Stimulated activated CD8-positive, alpha-beta memory T cell treated with anti-CD3 and anti-CD28 coated beads, Interleukin-4, amount 100 ng/mL, for 4 hours (primary cell): ENCODE results near the gene FGF14.
"Not testable (repeated sequence)": the region's sequence is repeated elsewhere in the genome, so short reads cannot be mapped to it uniquely, and the experiment has no call there.

Source experiments
- DNase-seq, 2 donors: peaks; one replicate each; pipeline ENCODE4 v3.0.0-alpha.2; 2020; ENCODE audit warnings: low read depth in 2 of 2, low spot score in 1 of 2

The FGF14 gene

DNA sequence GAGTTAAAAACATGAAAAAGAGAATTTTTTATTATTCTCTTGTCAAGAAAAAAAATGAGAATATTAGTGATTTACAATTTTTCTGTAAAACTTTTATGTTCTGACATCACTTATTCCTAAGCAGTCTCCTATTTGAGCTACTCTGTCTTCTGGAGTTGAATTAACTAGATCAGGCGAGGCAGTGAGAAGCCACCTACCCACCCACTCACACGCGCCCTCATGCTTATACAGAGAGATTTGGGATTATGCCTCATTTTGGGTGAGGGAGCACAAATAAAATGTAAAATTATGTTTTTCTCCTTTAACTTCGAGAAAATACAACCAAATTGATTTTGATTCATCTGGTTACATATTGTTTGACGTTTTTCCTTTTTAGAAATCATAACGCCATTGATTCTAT, 524.9 kb downstream of the FGF14 start:
- no peak for DNase-seq

GRCh38 chr13:101875717-101876393, 526.0 kb downstream of the FGF14 start:
- no peak for DNase-seq

- DNase-seq: no peak
Observed at GRCh38 chr13:101875091-101875490, 526.8 kb downstream of the FGF14 start.

- DNase-seq: no peak
Observed at GRCh38 chr13:101869553-101869952, 532.3 kb downstream of the FGF14 start.

- no peak for DNase-seq
Observed at GRCh38 chr13:101868585-101869469, 533.0 kb downstream of the FGF14 start.

DNA sequence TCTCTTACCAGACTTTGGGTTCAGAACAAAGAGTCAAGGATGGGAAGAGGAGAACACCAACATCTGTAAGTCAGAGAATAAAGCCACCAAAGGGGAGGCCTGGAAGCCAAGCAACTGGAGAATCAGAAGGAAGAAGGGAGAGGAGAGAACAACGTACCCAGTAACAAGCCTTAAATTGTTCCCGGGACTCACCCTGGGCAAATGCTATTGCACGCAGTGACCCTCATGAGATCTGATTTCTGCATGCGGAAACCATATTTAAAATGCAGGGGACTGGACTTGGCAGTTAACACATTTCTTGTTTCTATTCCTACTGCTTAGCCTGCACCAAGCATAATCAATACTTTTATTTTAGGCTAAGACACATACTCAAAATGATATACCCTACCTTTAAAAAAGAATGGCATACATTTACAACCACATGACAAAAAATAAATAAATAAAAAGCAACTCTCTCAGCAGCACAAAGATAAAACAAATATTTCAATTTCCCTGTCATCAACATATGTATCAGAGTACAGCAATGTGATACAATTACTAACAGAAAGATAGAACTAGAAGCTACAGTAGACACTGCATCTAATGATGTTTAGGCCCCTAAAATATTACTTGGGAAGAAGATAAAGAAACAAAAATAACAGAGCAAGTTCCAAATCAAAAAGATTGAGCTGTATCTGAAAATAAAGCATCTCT, 534.8 kb downstream of the FGF14 start:
- DNase-seq: no peak

DNA sequence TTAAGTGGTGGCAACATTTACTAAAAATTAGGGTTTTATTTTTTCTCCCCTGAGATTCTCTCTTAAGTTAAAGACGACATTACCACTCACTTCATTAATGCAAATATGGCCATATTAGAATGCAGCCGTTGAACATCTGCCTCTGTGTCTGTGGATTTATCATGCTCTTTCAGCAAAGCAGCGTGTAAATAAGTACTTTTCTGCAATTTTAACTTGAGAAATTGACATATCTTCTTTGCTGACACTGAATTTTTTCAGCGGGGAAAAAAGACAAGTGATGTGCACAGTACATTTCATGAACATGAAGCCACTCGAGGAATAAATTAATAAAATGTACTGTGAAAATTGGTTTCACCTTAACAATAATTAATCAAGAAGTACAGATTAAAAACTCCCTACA, 543.0 kb downstream of the FGF14 start:
- no peak for DNase-seq

GRCh38 chr13:101846701-101847100, 555.1 kb downstream of the FGF14 start:
- no peak for DNase-seq

DNA sequence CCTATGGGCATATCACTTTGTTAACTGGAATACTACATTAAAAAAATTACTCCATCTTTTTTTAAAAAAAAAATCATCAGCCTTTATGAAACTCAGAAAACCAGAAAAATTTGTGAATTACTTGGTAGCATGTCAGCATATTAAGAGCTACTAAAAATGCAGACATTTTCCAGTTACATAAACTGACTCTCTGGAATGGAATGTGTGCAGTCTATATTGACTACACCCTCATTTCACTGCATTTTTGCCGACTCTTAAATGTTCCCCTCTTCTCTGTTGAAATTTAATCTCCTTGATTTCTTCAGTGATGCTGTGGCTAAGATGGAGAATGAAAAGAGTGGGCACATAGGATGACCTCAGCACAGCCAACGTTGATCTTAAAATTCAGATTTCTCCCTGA, 555.6 kb downstream of the FGF14 start:
- DNase-seq: no peak

GRCh38 chr13:101845245-101846020, 556.4 kb downstream of the FGF14 start:
- DNase-seq: no peak

DNA sequence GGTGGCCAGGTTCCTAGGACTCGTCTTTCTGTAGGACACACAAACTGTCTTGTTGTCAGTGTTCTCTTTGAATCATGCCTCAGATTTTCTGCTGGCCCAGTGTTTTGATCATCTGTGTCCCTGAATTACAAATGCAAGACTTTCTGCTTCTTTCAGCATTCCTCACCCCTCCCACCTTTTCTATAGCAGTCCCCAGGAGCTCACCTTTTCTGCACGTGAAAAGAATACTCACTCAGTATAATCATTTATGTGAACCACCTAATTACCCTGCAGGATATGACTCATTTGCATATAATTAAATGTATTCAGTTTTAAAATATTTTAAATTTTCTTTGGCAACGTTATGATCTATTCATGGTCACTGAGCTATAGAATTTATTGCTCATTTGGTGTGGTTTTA, 560.1 kb downstream of the FGF14 start:
- no peak for DNase-seq

- no peak for DNase-seq
Observed at GRCh38 chr13:101838323-101838722, 563.5 kb downstream of the FGF14 start.

GRCh38 chr13:101837778-101838177, 564.1 kb downstream of the FGF14 start:
- not testable (repeated sequence) for DNase-seq

DNA sequence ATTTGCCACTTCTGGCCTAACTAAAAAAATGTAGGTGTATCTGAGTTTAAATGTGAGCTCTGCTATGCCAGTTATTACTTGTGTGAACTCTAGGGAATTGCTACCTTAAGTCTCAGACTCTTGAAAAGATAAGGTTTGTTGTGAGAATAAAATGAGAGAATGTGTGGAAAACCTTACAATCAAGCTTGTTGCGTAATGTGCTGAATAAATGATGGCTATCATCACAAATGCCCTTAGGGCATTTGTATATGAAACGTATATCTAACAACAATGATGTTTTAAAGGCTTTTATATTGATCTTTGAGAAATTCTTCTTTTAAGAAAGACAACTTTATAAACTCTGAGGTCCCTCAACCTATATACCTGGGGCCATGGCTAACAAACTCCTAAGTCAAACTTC, 564.6 kb downstream of the FGF14 start:
- no peak for DNase-seq

DNA sequence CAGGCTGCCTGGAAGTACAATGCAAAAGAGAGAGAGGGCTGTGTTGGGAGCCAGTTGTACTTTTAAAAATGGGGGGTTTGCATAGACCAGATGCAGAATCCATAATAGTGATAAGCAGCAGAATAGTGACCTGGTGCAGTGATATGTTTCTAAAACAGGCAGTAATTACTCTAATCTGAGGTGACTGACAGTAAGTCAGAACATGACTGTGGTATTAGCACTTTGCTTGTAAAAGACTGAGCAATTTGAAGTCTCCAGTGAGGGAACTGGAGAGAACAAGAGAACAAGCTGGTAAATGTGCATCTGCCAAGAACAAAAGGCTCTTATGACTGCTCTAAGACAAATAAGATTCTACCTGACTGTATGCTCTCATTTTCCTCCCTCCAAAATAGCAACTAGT, 565.9 kb downstream of the FGF14 start:
- DNase-seq: no peak

DNA sequence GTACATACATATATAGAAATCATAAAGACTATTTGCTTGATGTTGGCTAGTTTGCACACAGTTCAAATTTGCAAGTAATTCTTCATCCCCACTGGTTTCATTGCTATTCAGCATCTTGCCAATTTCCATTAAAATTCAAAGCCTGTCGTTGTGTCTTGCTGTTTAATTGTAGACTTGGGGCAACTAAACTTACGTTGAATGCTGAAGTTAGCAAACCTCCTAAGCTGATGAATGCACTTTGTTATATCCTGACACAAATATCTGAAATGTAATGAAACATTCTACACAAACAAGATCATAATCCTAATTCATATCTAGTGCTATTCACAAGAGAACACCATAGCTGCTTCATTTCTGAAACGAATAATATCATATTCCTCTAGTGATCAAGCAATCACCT, 568.2 kb downstream of the FGF14 start:
- no peak for DNase-seq

DNA sequence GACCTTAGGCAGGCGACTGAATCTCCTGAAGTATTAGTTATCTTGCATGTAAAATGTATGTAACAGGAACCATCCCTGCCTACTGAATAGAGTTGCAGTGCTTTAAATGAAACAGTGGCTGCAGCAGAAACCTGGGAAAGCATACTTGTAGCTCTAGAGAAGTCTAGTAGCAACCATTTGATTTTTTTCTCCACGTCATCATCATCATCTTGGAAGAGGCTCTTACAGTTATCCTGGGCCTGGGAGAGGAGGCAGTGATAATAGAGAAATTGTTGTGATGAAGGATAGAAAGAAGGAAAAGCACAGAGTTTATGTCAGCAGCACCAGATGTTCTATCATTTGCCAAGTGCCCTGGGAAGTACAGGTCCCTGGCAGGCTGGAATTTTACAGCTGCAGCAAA, 571.8 kb downstream of the FGF14 start:
- DNase-seq: no peak

- DNase-seq: no peak
Observed at GRCh38 chr13:101829484-101829883, 572.4 kb downstream of the FGF14 start.

DNA sequence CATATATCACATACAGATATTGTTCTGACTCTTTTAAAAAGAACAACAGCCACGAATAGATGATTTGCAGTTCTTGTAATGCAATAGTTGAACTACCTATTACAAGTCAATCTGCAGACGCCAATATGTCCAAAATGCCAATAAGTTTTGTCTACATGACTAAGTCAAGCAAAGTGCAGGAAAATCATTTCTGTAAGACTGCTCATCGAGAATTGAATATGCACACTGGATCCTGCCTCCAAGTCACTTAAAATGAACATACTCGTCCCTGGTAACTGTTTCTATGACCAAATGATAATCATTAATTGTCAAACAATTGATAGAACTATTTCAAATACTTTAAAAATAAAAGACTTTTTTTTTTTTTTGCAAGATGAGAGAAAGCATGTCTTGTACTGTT, 573.7 kb downstream of the FGF14 start:
- DNase-seq: no peak

DNA sequence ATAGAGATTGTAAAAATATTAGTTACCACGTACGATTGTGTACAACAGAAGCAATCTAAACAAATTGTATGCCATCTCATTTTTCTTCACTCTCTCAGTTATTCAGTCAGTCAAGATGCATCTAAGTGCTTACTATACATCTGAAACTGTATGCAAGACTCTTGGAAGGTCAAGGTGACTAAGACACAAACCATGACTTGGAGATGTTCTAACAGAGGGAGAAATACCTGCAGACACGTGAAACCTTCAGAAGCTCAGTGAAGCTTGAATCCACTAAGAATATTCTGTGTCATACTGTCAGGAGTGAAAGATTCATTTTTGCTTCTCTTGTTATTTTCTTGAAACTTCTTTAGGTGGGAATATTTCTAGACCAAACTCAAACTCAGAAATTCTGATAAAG, 584.0 kb downstream of the FGF14 start:
- no peak for DNase-seq

- no peak for DNase-seq
Observed at GRCh38 chr13:101811881-101812280, 590.0 kb downstream of the FGF14 start.
